HepG2 (cell line): ENCODE results near the gene ATP1A2. TPM values are rescaled to one million over a fixed set of nuclear protein-coding genes. Genes with fewer than 3 reads are reported as not detected.

ENCODE experiments used
- CC2D1A ChIP-seq: sonication (generic); formaldehyde crosslinking; IDR thresholded peaks from 2 replicates; pipeline ENCODE4 v1.8.1; 2023; ENCODE audit warnings: mild to moderate bottlenecking, missing genetic modification reagents
- EED ChIP-seq: sonication (generic); formaldehyde crosslinking; IDR thresholded peaks from 2 replicates; pipeline ENCODE4 v1.5.0; 2020; ENCODE audit warnings: mild to moderate bottlenecking, missing genetic modification reagents
- HOXA7 ChIP-seq: sonication (generic); formaldehyde crosslinking; IDR thresholded peaks from 2 replicates; pipeline ENCODE4 v1.8.1; 2022; ENCODE audit warnings: mild to moderate bottlenecking, missing genetic modification reagents, moderate library complexity
- MXD4 ChIP-seq: IDR thresholded peaks from 2 replicates; pipeline ENCODE4 v1.6.1; 2016; ENCODE audit warnings: mild to moderate bottlenecking, missing biosample characterization, missing genetic modification reagents
- NFYC ChIP-seq: IDR thresholded peaks from 2 replicates; pipeline ENCODE4 v1.6.1; 2016; ENCODE audit warnings: missing genetic modification reagents, missing compliant biosample characterization
- NR2F6 ChIP-seq, 2 experiments: IDR thresholded peaks; 2 replicates each; pipeline ENCODE4 v1.6.1; 2016; ENCODE audit warnings: antibody characterized with exemption in 1 of 2, mild to moderate bottlenecking in 1 of 2
- PAX8 ChIP-seq: sonication (generic); formaldehyde crosslinking; IDR thresholded peaks from 2 replicates; pipeline ENCODE4 v1.8.0; 2022; ENCODE audit warnings: mild to moderate bottlenecking, missing genetic modification reagents, borderline replicate concordance
- TCF7L2 ChIP-seq: IDR thresholded peaks from 2 replicates; pipeline ENCODE4 v1.6.1; 2011; ENCODE audit warnings: mild to moderate bottlenecking, low read depth, low read length, moderate library complexity
- YEATS2 ChIP-seq: sonication (generic); formaldehyde crosslinking; IDR thresholded peaks from 2 replicates; pipeline ENCODE4 v1.4.0; 2020; ENCODE audit warnings: missing genetic modification reagents, borderline replicate concordance
- ZMYM3 ChIP-seq: sonication (generic); formaldehyde crosslinking; IDR thresholded peaks from 2 replicates; pipeline ENCODE4 v1.5.1; 2020; ENCODE audit warnings: mild to moderate bottlenecking, missing genetic modification reagents
- ZMYM4 ChIP-seq: sonication (generic); formaldehyde crosslinking; IDR thresholded peaks from 2 replicates; pipeline ENCODE4 v1.8.1; 2023; ENCODE audit warnings: mild to moderate bottlenecking, missing genetic modification reagents
- ZNF20 ChIP-seq: sonication (generic); formaldehyde crosslinking; IDR thresholded peaks from 2 replicates; pipeline ENCODE4 v1.4.0; 2020; ENCODE audit warnings: mild to moderate bottlenecking, moderate library complexity, missing genetic modification reagents
- ZNF264 ChIP-seq: sonication (generic); formaldehyde crosslinking; IDR thresholded peaks from 2 replicates; pipeline ENCODE4 v1.4.0; 2020; ENCODE audit warnings: missing genetic modification reagents
- ZNF335 ChIP-seq: sonication (generic); formaldehyde crosslinking; IDR thresholded peaks from 2 replicates; pipeline ENCODE4 v1.4.0; 2020; ENCODE audit warnings: missing genetic modification reagents
- ZNF567 ChIP-seq: sonication (generic); formaldehyde crosslinking; IDR thresholded peaks from 2 replicates; pipeline ENCODE4 v1.8.1; 2023; ENCODE audit warnings: mild to moderate bottlenecking, missing genetic modification reagents, borderline replicate concordance
- ZNF788 ChIP-seq: sonication (generic); formaldehyde crosslinking; IDR thresholded peaks from 2 replicates; pipeline ENCODE4 v1.5.0; 2020; ENCODE audit warnings: mild to moderate bottlenecking, missing genetic modification reagents, borderline replicate concordance
- polyA plus RNA-seq, 8 experiments: library from polyadenylated mRNA; depleted of rRNA in 3 of 8; stranded (reverse) in 7 of 8; unstranded in 1 of 8; fragments of >200 nt; fragmentation: Illumina TruSeq in 4 of 8; extraction: Trizol in 4 of 8; gene quantifications; 2 replicates each; pipeline versions ENCODE4 v1.2.1 to v1.2.3, GENCODE V29; 2011 to 2016; ENCODE audit warnings: low read depth in 4 of 8, missing spikeins in 1 of 8, mixed read lengths in 1 of 8; ENCODE audit not compliant: insufficient read depth in 1 of 8
- total RNA-seq, 5 experiments: library from RNA; depleted of rRNA; stranded (reverse); fragments of >200 nt; fragmentation: Illumina TruSeq; extraction: Trizol; gene quantifications; 2 replicates each; pipeline ENCODE4 v1.2.3, GENCODE V29; 2016; ENCODE audit warnings: low read depth in 1 of 5
- TF ChIP-seq, protein P1 (sequence below): sonication (generic); formaldehyde crosslinking; conservative IDR thresholded peaks from 2 replicates; pipeline ENCODE4 v1.8.1; 2023; ENCODE audit warnings: missing genetic modification reagents
- TF ChIP-seq, protein P2 (sequence below): sonication (generic); formaldehyde crosslinking; IDR thresholded peaks from 2 replicates; pipeline ENCODE4 v1.4.0; 2020; ENCODE audit warnings: low read depth, missing genetic modification reagents
- TF ChIP-seq, protein P3 (sequence below): sonication (generic); formaldehyde crosslinking; IDR thresholded peaks from 2 replicates; pipeline ENCODE4 v1.5.1; 2020; ENCODE audit warnings: mild to moderate bottlenecking, missing genetic modification reagents

The ATP1A2 gene
- total and polyA plus RNA-seq, 2 of the 13 experiments (the other 11 are each of a cell fraction or from before 2014, with no cell fraction given) = 0.16 TPM; not detected in 1

DNA sequence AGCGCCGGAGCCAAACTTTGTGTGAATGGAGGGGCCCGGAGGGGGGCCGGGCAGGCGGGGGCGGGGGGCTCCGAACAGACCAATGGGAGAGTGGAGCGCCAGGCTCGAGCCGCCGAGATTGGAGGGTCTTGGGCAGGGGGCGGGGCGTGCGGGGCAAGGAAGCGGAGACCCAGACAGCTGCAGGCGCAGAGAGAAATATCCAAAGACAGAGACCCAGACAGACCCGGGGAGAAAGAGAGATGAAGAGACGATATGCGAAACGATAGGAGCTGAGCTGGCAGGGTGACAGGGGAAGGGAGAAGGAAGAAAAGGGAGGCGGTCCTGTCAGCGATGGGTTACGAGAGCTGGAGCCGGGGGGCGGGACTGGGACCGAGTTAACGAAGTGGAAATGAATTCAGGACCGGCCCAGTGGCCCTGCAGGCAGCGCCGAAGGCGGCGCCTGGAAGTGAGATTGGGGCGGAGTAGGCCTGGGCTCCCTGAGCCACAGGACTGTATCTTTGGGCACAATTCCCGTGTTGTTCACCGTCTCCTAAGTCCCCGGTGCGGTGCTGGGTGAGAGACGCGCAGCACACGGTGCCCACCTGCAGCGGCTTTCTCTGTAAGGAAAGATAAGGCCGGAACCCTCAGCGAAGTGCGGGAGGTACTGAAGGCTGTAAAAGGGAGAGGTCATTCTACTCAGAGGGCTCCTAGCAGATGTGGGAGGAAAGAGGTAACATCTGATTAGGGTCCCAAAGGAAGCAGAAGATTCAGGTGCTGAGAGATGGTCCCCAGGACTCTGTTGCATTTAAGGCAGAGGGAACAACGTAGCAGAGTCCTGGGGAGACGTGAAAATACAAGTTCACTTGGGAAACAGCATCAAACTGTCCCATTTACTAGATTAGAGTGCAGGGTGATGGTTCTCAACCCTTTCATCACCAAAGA lies 45.1 kb upstream of the ATP1A2 start (continued):
- TF ChIP-seq, protein P1, sequence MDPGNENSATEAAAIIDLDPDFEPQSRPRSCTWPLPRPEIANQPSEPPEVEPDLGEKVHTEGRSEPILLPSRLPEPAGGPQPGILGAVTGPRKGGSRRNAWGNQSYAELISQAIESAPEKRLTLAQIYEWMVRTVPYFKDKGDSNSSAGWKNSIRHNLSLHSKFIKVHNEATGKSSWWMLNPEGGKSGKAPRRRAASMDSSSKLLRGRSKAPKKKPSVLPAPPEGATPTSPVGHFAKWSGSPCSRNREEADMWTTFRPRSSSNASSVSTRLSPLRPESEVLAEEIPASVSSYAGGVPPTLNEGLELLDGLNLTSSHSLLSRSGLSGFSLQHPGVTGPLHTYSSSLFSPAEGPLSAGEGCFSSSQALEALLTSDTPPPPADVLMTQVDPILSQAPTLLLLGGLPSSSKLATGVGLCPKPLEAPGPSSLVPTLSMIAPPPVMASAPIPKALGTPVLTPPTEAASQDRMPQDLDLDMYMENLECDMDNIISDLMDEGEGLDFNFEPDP (CRISPR knock-in tag) = no peak
- peak; percentile 55 for TF ChIP-seq NFYC
- TF ChIP-seq CC2D1A = no peak
- no peak for TF ChIP-seq NR2F6 (IDR thresholded peaks at IDR 0.05)
- TF ChIP-seq NR2F6 (CRISPR knock-in tag; IDR thresholded peaks at IDR 0.05) = no peak
- no peak for TF ChIP-seq ZNF567 (CRISPR knock-in tag)
- TF ChIP-seq ZMYM4 (CRISPR knock-in tag) = 0 out of 2 replicates have a peak, but pooled peaks have one; percentile 21
- TF ChIP-seq, protein P2, sequence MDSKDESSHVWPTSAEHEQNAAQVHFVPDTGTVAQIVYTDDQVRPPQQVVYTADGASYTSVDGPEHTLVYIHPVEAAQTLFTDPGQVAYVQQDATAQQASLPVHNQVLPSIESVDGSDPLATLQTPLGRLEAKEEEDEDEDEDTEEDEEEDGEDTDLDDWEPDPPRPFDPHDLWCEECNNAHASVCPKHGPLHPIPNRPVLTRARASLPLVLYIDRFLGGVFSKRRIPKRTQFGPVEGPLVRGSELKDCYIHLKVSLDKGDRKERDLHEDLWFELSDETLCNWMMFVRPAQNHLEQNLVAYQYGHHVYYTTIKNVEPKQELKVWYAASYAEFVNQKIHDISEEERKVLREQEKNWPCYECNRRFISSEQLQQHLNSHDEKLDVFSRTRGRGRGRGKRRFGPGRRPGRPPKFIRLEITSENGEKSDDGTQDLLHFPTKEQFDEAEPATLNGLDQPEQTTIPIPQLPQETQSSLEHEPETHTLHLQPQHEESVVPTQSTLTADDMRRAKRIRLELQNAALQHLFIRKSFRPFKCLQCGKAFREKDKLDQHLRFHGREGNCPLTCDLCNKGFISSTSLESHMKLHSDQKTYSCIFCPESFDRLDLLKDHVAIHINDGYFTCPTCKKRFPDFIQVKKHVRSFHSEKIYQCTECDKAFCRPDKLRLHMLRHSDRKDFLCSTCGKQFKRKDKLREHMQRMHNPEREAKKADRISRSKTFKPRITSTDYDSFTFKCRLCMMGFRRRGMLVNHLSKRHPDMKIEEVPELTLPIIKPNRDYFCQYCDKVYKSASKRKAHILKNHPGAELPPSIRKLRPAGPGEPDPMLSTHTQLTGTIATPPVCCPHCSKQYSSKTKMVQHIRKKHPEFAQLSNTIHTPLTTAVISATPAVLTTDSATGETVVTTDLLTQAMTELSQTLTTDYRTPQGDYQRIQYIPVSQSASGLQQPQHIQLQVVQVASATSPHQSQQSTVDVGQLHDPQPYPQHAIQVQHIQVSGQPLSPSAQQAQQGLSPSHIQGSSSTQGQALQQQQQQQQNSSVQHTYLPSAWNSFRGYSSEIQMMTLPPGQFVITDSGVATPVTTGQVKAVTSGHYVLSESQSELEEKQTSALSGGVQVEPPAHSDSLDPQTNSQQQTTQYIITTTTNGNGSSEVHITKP (CRISPR knock-in tag) = no peak
- no peak for TF ChIP-seq TCF7L2
- TF ChIP-seq ZNF20 (CRISPR knock-in tag) = no peak
- no peak for TF ChIP-seq MXD4 (CRISPR knock-in tag)
- no peak for TF ChIP-seq HOXA7 (CRISPR knock-in tag)
- no peak for TF ChIP-seq YEATS2 (CRISPR knock-in tag)
- no peak for TF ChIP-seq PAX8 (CRISPR knock-in tag)
- TF ChIP-seq, protein P3, sequence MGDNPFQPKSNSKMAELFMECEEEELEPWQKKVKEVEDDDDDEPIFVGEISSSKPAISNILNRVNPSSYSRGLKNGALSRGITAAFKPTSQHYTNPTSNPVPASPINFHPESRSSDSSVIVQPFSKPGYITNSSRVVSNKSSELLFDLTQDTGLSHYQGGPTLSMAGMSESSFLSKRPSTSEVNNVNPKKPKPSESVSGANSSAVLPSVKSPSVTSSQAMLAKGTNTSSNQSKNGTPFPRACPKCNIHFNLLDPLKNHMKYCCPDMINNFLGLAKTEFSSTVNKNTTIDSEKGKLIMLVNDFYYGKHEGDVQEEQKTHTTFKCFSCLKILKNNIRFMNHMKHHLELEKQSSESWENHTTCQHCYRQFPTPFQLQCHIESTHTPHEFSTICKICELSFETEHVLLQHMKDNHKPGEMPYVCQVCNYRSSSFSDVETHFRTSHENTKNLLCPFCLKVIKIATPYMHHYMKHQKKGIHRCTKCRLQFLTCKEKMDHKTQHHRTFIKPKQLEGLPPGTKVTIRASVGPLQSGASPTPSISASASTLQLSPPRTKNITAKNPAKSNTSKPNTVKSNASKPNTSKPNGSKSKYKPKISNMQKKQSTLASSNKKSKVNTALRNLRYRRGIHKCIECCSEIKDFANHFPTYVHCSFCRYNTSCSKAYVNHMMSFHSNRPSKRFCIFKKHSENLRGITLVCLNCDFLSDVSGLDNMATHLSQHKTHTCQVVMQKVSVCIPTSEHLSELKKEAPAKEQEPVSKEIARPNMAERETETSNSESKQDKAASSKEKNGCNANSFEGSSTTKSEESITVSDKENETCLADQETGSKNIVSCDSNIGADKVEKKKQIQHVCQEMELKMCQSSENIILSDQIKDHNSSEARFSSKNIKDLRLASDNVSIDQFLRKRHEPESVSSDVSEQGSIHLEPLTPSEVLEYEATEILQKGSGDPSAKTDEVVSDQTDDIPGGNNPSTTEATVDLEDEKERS (CRISPR knock-in tag) = no peak
- 0 out of 2 replicates have a peak, but pooled peaks have one; percentile 33 for TF ChIP-seq EED (CRISPR knock-in tag)
- no peak for TF ChIP-seq ZNF335 (CRISPR knock-in tag)
- no peak for TF ChIP-seq ZMYM3 (CRISPR knock-in tag)
- TF ChIP-seq ZNF788 (CRISPR knock-in tag) = peak; percentile 46; the same call in 1 of the 2 replicates
- TF ChIP-seq ZNF264 (CRISPR knock-in tag) = no peak
